DMS53 treated with DMSO at 0.1 percent for 48 hours (cell line): ENCODE measurements around the gene RPS6KB2.

Experiments used
- DNase-seq: peaks from one replicate; lab custom pipeline; 2025; ENCODE audit not compliant: unreplicated experiment; lab: John Stamatoyannopoulos, UW

Gene RPS6KB2

DNA sequence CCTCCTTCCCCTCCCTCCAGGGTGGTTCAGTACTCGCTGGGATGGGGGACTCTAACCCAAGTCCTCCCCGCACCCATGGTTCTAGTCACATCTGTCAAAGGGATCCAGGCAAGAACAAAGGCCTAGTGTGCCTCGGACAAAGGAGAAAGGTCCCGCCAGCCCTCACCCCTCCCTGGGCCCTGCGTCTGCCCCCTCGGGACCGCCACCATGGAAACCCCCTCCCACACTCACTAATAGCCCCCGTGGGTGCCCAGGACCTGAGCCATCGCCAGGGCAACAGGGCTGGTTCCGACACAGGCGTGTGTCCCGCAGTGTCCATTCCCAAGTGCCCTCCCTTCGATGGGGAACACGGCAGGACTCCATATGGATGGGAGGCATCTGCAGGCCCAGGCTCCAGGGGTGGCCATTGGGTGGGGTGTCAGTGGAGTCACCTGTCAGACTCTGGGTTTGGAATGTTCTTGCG is 17.9 kb upstream of the RPS6KB2 start:
- no peak for DNase-seq

DNA sequence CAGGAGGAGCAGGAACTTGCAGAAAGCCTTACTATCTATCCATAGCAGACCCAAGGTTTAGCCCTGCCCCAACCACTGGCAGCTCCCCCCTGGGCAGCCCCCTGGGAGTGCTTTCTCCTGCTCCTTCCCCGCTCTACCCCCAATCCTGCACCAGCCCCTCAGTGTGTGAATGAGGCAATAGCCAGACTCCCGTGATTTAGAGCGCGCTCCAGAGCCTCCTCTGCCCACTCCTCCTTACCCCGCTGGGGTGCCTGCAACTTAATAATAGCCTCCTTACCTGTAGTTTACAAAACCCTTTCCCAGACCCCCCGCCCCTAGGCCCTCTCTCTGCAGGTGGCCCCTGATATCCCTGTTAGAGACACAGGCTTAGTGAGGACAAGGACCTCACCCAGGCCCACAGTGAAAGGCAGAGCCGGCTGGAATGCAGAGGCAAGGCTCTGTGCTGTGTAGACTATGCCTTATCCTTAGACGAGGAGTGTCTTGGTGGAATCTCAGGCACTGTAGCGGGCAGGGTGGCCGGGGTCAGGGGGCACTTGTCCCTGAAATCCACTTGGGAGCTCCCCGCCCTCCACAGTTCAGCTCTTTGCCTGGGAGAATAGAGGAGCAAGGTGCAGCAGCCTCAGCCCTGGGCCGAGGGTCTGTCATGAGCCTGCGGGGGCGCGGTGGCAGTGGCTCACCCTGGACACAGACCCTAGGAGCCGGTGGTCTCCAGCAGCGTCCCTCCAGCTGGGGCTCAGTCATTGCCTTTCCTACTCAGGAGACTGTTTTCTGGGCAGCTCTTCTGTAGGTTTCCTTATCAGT is 17.1 kb upstream of the RPS6KB2 start:
- no peak for DNase-seq

DNA sequence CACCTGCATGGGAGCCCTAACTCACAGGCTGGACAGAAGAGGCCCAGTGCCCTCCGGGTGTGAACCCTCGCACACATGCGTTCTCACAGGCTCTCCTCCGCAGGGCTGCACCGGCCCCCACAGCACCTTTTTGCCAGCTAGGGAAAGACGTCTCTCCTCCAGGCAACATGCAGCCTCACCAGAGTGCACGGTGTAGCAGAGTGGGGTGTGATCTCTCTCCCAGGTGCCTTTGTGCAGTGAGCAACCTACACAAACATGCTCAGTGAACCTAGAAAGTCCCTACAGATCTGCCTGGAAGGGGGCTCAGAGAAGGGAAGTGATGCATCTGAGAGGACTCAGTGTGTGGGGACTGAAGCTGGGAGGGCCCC is 16.5 kb upstream of the RPS6KB2 start:
- no peak for DNase-seq

- no peak for DNase-seq
Observed at GRCh38 chr11:67412495-67413179, 15.7 kb upstream of the RPS6KB2 start.

DNA sequence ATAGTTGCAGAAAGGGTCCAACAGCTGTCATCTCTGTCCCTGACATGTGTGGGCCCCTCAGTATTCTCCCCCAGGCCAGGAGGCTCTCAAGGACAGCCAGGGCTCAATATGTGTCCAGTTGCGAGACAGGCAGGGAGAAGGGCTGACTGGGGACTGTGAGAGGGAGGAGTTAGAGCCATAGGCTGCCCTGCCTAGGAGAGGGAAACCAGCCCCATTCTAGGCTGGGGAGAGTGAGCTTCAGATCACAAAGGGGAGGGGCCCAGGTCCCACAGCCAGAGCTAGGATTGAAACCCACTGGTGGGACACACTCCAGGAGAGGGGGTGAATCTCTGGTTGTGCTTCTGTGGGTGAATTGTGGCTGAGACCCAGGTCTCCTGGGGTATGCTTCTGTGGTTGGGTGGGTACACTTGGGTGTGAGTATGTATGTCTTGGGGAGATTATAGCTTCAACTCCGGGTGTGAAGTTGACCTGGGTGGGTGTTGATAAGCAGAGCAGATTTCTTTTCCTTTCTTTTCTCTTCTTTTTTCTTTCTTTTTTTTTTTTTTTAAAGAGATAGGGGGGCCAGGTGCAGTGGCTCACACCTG is 14.9 kb upstream of the RPS6KB2 start:
- DNase-seq = no peak

DNA sequence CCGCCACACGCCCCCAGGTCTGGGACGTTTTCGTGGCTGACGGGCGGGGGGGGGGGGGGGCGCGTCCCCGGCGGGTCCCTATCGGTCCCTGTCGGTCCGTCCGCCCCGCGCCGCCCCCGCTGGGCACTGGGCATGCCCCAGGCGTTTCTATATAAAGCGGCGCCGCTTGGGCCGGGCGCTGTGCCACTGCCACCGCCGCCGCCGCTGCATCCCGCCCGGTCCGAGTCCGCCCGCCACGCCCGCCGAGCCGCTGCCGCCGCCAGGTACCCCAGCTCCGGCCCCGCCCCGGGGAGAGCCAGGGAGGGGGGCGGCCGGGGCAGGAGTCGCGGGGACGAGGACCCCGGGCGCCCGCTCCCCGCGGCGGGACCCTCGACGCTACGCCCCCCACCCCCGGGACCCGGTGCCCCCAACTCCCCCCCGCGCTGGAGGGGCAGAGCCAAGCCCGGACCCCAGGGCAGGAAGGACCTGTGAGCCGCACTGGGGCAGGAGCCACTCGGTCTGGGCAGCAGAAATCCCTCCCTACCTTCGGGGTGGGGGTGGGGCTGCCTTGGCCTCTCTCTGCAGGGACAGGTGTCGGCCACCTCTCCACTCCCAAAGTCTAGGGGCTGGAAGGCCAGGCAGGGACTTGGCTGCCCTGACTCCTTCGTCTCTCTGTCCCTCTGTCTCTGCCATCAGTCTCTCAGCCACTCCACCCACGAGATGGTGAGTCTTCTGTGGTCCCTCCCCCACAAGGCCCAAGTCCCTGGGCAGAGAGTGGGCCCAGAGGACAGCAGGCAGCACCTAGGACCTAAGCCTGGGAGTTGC is 12.6 kb upstream of the RPS6KB2 start, which contains the start of gene CARNS1:
Gene CARNS1, plus strand, starts transcription at position 178 of the 804 bp plus-strand sequence. Its CDS starts 522 bp downstream, at position 700.
- DNase-seq = peak; percentile 19

DNA sequence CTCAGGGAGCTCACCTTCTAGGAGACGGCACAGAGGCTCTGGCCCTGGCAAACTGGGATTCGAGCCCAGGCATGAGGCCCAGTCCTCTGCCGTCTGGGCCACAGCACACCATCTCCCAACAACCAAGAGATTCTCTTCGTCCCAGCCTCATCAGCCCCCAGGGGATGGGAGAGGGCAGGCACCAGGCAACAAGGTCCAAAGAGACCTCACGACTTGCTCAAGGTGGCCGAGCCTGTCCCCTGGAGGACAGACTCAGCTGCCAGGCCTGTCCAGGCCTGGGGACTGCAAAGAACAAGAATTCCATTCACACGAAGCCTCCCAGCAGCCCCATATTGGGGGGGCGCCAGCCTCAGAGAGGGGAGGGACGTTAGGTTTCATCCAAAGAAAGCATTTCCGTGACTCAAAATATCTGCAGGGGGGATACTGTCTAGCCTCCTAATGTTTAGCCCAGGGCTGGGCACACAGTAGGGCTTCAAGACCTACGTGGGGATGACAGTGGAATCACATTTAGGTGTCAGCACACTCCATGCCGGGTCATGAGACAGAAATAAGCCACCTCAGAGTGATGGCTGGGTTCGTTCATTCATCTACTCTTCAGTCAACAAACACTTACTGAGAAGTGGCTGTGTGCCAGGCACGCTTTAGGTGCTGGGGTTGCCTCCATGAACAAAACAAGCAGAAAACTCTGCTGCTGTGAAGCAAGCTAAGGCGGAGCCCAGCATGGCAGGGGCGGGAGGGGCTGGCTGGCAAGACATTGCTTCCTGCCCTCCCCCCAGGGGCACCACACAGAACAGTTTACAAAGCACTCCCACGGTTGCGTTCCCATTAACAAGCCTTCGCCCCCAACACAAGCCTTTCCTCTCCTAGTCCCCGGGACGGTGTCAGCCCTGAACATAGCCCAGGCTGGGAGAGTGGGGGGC is 11.6 kb upstream of the RPS6KB2 start:
- DNase-seq = peak; percentile 31

DNA sequence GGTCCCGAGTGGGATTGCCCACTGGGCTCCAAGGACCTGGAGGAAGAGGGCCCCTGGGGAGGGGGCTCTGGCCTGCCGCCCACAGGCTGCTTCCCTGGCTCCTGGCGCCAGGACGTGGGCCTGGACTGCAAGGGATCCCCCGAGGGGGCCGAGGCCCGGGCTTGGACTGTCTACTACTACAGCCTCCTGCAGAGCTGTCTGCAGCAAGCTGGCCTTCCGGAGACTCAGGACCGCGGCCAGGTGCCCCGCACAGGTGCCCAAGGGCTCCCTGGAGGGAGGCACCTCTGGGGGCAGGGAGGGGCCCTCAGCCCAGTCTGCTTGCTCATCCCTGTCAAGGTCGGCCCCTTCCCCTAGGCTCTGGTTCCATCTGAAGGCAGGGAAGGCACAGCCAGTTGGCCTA is 10.9 kb upstream of the RPS6KB2 start:
- no peak for DNase-seq

DNA sequence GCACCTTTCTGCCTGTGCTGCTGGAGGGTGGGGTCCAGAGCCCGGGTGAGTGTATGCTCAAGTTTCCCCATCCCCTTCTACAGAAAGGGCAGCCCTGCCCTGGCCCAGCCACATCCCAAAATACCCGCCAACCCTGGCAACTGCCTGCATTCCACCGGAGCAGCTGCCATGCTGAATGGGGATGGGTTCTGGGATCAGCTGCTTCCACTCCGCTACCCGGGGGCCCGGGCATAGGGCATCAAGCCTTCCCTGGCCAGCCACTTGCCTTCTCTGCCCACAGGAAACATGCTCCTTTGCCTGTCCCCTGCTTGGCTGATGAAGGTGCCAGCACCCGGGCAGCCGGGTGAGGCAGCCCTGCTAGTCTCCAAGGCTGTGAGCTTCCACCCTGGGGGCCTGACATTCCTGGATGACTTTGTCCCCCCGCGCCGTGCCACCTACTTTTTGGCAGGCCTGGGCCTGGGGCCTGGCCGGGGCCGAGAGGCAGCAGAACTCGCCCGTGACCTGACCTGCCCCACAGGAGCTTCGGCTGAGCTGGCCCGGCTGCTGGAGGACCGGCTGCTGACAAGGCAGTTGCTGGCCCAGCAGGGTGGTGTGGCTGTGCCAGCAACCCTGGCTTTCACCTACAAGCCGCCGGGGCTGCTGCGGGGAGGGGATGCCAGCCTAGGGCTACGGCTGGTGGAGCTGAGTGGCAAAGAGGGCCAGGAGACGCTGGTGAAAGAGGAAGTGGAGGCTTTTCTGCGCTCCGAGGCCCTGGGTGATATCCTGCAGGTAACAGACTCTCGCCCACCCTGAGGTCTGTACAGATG is 9.6 kb upstream of the RPS6KB2 start:
- no peak for DNase-seq

GRCh38 chr11:67419325-67420049 is 8.8 kb upstream of the RPS6KB2 start:
- no peak for DNase-seq

DNA sequence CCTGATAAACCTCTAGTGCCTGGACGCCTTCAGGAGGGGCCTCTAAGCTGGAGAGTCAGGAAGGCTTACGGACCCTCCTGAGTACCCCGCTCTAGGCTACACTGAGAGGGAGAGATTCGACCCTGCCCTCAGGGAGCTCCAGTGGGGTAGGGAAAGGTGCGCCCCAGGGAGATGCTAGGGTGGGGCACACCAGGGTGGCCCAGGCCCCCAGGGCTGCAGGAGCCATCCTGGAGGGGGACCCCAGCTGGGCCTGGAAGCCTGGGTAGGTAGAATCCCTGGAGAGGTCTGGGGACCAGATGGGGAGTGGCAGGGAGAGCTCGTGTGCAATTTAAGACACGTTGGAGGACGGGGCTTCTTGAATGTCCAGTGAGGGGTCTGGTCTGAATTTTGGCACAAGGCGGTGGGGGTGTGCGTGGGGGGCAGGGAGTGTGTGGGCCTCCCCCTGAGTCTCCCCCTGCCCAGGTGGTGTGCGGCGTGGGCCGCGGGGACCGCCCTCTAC is 8.1 kb upstream of the RPS6KB2 start:
- DNase-seq = no peak

DNA sequence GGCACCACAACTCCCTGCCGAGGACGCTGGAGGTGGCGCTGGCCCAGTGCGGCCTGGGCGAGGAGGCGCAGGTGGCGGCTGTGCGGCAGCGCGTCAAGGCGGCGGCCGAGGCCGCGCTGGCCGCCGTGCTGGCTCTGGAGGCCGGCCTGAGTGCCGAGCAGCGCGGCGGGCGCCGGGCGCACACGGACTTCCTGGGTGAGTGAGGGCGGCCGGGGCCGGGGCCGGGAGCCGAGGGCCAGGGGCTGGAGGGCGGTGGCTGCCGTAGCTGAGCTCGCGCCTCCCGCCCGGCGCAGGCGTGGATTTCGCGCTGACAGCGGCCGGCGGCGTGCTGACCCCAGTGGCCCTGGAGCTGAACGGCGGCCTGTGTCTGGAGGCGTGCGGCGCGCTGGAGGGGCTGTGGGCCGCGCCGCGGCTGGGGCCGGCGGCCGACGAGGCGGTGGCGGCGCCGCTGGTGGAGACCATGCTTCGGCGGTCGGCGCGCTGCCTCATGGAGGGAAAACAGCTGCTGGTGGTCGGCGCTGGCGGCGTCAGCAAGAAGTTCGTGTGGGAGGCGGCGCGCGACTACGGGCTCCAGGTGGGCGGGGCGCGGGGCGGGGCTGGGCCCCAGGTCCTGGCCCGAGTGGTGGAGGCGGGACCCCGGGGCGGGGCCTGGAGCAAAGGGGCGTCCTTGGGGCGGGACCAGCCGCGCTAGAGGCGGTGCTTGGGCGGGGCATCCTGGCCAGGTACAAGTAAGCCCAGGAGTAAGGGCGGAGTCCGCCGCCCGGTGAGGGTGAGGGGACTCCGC is 7.5 kb upstream of the RPS6KB2 start:
- peak; percentile 85 for DNase-seq

DNA sequence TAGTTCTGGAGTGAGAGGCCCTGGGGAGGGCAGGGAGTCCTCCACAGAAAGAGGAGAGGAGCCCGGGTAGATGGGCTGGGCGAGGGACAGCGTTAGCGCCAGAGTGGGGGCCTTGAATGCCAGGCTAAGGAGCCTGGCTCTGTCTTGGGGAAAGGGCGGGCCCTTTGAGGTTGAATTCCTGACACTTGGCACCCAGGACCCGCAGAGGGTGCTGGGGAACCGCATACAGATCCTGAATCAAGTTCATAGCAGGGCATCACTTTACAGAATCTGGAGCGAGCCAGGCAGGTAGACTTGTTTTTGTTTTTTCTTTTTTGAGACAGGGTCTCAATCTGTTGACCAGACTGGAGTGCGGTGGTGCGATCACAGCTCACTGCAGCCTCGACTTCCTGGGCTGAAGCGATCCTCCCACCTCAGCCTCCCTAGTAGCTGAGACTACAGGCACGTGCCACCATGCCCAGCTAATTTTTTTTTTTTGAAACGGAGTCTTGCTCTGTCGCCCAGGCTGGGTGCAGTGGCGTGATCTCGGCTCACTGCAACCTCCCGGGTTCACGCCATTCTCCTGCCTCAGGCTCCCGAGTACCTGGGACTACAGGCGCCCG is 6.8 kb upstream of the RPS6KB2 start:
- DNase-seq = no peak

- no peak for DNase-seq
Observed at GRCh38 chr11:67422891-67423290, 5.4 kb upstream of the RPS6KB2 start.

- DNase-seq = no peak
Observed at GRCh38 chr11:67423466-67423865, 4.8 kb upstream of the RPS6KB2 start.

- DNase-seq = no peak
Observed at GRCh38 chr11:67423891-67424613, 4.2 kb upstream of the RPS6KB2 start.
